Vagina (tissue), 2 donors: ENCODE data around the gene MRPS10.

Source experiments
- POLR2A ChIP-seq, 2 donors: fragments of 450-650 bp; IDR thresholded peaks; one replicate each; pipeline ENCODE4 v1.6.1; 2017; ENCODE audit warnings: antibody characterized with exemption in 2 of 2, mild to moderate bottlenecking in 2 of 2, moderate library complexity in 2 of 2
- POLR2AphosphoS5 ChIP-seq, 2 donors: sonication (generic); formaldehyde crosslinking; IDR thresholded peaks; one replicate each; pipeline ENCODE4 v1.9.0; 2017; ENCODE audit warnings: antibody characterized with exemption in 2 of 2, mild to moderate bottlenecking in 2 of 2, low read depth in 1 of 2; ENCODE audit not compliant: insufficient read depth in 1 of 2
- TF ChIP-seq, protein P1 (sequence below), 3 experiments: fragments of 450-650 bp in 2 of 3; fragments of 200-600 bp in 1 of 3; sonication (generic) in 1 of 3; IDR thresholded peaks; one replicate each; pipeline ENCODE4 v1.5.1; 2017 to 2019; ENCODE audit warnings: antibody characterized with exemption in 3 of 3, mild to moderate bottlenecking in 2 of 3, moderate library complexity in 2 of 3

DNA sequence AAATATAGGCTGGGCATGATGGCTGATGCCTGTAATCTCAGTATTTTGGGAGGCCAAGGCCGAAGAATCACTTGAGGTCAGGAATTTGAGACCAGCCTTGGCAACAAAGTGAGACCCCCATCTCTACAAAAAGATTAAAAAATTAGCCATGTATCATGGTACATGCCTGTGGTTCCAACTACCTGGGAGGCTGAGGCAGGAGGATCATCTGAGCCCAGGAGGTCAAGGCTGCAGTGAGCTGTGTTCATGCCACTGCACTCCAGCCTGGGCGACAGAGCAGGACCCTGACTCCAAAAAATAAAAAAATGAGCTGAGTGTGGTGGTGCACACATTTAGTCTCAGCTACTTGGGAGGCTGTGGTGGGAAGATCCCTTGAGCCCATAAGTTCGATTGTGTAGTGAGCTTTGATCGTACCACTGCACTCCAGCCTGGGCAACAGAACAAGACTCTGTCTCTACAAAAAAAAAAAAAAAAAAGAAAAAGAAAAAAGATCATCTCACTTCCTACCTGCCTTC, 12.8 kb downstream of the MRPS10 start:
- TF ChIP-seq POLR2A (IDR thresholded peaks at IDR 0.05): no peak
- TF ChIP-seq, protein P1, sequence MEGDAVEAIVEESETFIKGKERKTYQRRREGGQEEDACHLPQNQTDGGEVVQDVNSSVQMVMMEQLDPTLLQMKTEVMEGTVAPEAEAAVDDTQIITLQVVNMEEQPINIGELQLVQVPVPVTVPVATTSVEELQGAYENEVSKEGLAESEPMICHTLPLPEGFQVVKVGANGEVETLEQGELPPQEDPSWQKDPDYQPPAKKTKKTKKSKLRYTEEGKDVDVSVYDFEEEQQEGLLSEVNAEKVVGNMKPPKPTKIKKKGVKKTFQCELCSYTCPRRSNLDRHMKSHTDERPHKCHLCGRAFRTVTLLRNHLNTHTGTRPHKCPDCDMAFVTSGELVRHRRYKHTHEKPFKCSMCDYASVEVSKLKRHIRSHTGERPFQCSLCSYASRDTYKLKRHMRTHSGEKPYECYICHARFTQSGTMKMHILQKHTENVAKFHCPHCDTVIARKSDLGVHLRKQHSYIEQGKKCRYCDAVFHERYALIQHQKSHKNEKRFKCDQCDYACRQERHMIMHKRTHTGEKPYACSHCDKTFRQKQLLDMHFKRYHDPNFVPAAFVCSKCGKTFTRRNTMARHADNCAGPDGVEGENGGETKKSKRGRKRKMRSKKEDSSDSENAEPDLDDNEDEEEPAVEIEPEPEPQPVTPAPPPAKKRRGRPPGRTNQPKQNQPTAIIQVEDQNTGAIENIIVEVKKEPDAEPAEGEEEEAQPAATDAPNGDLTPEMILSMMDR (IDR thresholded peaks at IDR 0.05): no peak
- TF ChIP-seq POLR2AphosphoS5 (IDR thresholded peaks at IDR 0.05; ENCODE audit: insufficient read depth in 1 of 2, low read depth in 1 of 2): no peak
